Fibroblast of mammary gland (primary cell): ENCODE results near the gene KRTAP5-2.
"Not testable (repeated sequence)": the region's sequence is repeated elsewhere in the genome, so short reads cannot be mapped to it uniquely, and the experiment has no call there.

Source experiments
- DNase-seq: peaks from one replicate; pipeline ENCODE4 v3.0.0-alpha.2; 2010; ENCODE audit warnings: low read depth
- H3K4me3 ChIP-seq: 2 replicates; pipeline ENCODE4 v1.5.1; 2011; ENCODE audit warnings: low read depth, mild to moderate bottlenecking, low read length, moderate library complexity; ENCODE audit not compliant: control insufficient read depth
- TF ChIP-seq, protein P1 (sequence below): conservative IDR thresholded peaks from 2 replicates; pipeline ENCODE4 v1.5.1; 2011; ENCODE audit warnings: low read depth, low read length, inconsistent platforms; ENCODE audit not compliant: control insufficient read depth, insufficient read depth

The KRTAP5-2 gene

GRCh38 chr11:1600626-1601025, 2.5 kb upstream of the KRTAP5-2 start:
- DNase-seq, result no peak
- TF ChIP-seq, protein P1, sequence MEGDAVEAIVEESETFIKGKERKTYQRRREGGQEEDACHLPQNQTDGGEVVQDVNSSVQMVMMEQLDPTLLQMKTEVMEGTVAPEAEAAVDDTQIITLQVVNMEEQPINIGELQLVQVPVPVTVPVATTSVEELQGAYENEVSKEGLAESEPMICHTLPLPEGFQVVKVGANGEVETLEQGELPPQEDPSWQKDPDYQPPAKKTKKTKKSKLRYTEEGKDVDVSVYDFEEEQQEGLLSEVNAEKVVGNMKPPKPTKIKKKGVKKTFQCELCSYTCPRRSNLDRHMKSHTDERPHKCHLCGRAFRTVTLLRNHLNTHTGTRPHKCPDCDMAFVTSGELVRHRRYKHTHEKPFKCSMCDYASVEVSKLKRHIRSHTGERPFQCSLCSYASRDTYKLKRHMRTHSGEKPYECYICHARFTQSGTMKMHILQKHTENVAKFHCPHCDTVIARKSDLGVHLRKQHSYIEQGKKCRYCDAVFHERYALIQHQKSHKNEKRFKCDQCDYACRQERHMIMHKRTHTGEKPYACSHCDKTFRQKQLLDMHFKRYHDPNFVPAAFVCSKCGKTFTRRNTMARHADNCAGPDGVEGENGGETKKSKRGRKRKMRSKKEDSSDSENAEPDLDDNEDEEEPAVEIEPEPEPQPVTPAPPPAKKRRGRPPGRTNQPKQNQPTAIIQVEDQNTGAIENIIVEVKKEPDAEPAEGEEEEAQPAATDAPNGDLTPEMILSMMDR, result no peak
- H3K4me3 ChIP-seq, result no peak overlapping the region

DNA sequence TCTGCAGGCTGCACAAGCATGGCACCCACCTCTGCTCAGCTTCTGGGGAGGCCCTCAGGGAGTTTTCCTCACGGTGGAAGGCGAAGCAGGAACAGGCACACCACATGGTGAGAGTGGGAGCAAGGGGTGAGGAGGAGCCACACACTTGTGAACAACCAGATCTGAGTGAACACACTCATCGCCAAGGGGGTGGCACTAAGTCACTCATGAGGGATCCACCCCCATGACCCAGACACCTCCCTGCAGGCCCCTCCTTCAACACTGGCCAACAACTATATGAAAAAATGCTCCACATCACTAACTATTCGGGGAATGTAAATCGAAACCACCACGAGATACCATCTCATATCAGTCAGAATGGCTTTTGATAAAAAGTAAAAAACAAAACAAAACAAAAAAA, 722 bp upstream of the KRTAP5-2 start:
- TF ChIP-seq, protein P1, result no peak
- no peak overlapping the region for H3K4me3 ChIP-seq

DNA sequence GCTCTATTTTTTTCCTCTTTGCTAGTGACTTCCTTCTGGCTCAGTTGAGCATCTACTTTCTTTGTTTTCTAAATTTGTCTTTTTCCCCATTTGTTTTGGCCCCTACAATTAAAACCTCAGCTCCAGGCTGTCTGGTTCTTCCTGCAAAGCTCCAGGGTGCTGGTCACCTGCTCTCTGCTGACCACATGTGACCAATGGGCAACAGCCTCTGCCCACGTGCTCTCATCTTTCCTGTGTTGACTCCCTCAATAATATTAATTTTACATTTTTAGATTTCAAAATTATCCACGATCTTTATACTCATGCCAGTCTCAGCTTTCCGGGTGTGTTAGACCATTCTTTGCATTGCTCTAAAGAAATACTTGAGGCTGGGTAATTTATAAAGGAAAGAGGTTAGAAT, 312 bp upstream of the KRTAP5-2 start:
- not testable (repeated sequence) for DNase-seq

More for the DNA sequence above, 722 bp upstream of the KRTAP5-2 start:
- no peak for DNase-seq

DNA sequence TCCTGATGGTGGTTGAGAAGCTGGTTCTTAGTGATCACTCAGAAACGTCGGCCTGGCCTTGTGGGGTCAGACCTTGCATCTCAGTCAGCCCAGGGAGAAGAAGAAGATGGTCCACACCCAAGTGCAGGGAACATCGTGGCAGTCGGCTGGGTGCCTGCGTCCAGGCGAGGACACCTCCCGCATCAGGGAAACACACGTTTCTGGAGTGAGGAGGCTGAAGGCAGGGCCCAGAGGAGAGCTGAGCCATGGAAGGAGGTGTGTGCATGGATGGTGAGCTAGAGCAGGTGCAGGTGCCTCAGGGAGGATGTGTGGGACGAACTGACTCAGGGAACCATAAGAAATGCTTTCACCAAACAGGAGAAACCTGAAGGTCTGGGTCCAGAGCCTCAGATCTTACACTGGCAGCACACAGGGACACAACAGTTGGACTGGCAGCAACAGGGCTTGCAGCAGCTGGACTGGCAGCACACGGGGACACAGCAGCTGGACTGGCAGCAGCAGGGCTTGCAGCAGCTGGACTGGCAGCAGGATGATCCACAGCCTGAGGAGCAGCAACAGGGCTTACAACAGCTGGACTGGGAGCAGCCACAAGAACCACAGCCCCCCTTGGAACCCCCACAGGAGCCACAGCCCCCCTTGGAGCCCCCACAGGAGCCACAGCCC, 632 bp downstream of the KRTAP5-2 start:
- DNase-seq, result no peak
- H3K4me3 ChIP-seq, result no peak overlapping the region
- TF ChIP-seq, protein P1, result no peak

More for the DNA sequence above, 312 bp upstream of the KRTAP5-2 start:
- not testable (repeated sequence) for H3K4me3 ChIP-seq

DNA sequence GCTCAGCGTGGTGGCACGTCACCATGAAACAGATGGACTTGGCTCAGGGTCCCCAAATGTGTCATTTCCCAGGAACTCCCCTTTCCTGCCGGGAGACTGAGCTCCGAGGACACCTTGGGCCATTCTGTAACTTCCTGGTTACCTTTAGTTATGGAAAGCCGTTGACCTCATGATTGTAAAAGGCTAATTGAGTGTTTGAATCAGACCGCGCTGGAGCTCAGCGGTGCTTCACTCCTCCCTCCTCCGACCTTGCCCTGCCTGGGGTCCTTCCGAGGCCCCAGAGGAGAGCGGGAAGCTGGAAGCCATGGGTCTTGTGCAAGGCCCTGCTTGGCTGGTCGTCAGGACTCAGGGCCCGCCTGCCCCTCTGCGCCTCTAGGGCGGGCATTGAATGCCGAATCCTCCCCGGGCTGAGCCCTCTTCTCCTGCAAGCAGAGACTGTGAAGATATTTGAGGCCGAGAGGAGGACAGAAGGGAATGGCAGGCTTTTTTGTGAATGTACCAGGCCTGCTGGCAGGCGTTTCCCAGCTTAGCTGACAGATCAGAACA, 1.4 kb downstream of the KRTAP5-2 start:
- not testable (repeated sequence) for DNase-seq, H3K4me3 ChIP-seq

DNA sequence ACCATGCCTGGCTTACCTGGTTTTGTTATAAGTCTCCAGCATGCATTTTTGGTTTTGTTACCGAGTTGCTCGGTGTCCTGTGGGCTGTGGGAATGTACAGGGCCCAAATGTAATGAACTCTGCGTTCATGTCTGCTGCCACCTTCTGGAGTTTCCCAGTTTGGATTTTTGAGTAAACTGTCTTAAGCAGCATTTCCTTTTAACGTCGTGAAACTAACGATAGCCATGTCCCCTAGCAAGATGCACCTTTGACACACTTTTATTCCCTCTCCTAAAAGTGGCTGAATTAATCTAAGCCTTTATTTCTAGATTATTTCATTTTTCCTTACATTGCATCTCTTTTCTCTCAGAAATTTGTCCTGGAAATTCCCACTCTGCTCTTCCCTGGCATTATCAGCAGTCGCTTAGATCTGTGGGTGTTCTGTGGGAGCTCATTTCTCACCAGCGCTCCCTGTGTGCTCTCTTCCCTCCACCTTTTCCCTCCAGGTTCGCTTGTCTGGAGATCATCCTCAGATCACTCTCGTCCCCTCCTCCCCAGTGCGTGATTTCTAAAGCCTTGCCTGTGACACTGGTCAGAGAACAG, 2.0 kb downstream of the KRTAP5-2 start:
- not testable (repeated sequence) for H3K4me3 ChIP-seq, DNase-seq
- TF ChIP-seq, protein P1, result peak; percentile 9

GRCh38 chr11:1592628-1593027, 5.5 kb downstream of the KRTAP5-2 start:
- H3K4me3 ChIP-seq, result no peak overlapping the region
- no peak for DNase-seq
- TF ChIP-seq, protein P1, result no peak
